ENCODE measurements around the gene INO80B. TPM values are rescaled to one million over a fixed set of nuclear protein-coding genes. Genes with fewer than 3 reads are reported as not detected.
"Not testable (repeated sequence)": the region's sequence is repeated elsewhere in the genome, so short reads cannot be mapped to it uniquely, and the experiment has no call there.

Gene INO80B
- total RNA-seq, 1 donor from 2014 or later = 18.5 TPM

- H3K27me3 Mint-ChIP-seq (ENCODE audit: unreplicated experiment) = peaks cover 9% of the 10 kb centered on the region
- H3K27ac Mint-ChIP-seq (ENCODE audit: unreplicated experiment) = peak within 1 kb of the TSS; percentile 98
- TF ChIP-seq CTCF (IDR thresholded peaks at IDR 0.05; ENCODE audit: partially characterized antibody, unreplicated experiment) = no peak
- DNase-seq = peak; percentile 49
- peaks cover 26% of the 10 kb centered on the region for H3K4me1 Mint-ChIP-seq (ENCODE audit: low read depth, unreplicated experiment)
- H3K36me3 Mint-ChIP-seq (ENCODE audit: unreplicated experiment) = no peaks in the 10 kb centered on the region
- peaks cover 11% of the 10 kb centered on the region for H3K9me3 Mint-ChIP-seq (ENCODE audit: unreplicated experiment)
- peak within 1 kb of the TSS; percentile 95 for H3K4me3 Mint-ChIP-seq (ENCODE audit: unreplicated experiment)
These were observed 13.0 kb upstream of the INO80B start, which contains the start of gene RTKN for GRCh38 chr2:74441690-74442482. Gene RTKN (minus strand): TSS chr2:74441937. CDS start chr2:74441816, 121 bp downstream.

DNA sequence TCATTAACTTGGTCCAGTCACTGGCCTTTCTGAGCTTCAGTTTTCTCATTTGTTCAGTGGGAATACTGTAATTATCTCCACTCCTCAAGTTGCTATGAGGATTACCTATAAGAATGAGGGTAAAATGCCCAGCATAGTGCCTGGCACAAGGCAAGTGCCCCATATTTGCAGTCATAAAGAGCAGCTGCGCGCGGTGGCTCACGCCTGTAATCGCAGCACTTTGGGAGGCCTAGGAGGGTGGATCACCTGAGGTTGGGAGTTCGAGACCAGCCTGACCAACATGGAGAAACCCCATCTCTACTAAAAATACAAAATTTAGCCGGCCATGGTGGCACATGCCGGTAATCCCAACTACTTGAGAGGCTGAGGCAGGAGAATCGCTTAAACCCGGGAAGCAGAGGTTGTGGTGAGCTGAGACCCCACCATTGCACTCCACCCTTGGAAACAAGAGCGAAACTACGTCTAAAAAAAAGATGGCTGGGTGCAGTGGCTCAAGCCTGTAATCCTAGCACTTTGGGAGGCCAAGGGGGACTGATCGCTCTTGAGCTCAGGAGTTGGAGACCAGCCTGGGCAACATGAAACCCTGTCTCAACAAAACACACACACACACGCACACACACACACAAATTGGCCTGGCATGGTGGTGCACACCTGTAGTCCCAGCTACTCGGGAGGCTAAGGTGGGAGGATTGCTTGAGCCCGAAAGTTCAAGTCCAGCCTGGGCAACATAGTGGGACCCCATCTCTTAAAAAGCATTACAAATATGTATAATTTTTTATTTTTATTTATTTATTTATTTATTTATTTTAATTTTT, 12.2 kb upstream of the INO80B start:
- peaks cover 20% of the 10 kb centered on the region for H3K4me1 Mint-ChIP-seq (ENCODE audit: low read depth, unreplicated experiment)
- H3K36me3 Mint-ChIP-seq (ENCODE audit: unreplicated experiment); H3K9me3 Mint-ChIP-seq (ENCODE audit: unreplicated experiment); DNase-seq; H3K27me3 Mint-ChIP-seq (ENCODE audit: unreplicated experiment): not testable (repeated sequence)
- peak overlapping the region; percentile 89 for H3K4me3 Mint-ChIP-seq (ENCODE audit: unreplicated experiment)
- peak overlapping the region; percentile 88 for H3K27ac Mint-ChIP-seq (ENCODE audit: unreplicated experiment)

DNA sequence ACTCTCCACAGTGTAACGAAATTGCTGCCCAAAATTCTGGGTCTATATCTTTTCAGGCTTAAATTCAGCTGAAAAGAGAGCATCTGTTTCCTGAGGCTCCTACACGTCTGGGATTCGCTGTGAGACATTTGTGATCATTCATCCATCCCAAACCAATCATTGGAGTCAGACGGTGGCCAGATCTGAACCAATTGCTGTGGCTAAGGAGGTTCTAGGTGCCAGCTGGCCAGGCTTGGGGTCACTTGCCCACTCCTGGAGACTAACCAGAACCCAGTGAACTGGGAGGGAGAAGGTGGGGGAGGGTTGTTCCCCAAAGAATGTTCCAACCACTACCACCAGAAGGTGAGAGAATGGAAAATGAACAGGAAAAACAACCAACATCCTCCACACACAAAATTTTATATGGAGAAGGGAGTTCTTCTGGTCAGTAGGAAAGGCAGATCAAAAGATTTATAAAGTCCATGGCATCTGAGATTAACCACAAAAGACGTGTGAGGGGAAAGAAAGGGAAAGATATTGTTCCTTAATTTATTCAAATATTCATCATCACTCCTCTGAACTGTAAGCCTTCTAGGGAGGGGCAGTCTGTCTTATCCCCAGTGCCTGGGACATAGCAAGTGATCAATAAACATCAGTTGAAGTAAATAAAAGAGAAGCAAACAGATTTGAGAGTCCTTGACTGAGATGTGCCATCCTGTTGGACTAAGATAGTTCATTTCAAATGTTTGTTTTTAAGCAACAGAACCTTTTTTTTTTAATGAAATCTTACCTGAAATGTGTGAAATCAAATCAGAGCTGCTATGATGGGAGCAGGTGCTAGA, 10.2 kb upstream of the INO80B start:
- Mint-ChIP-seq H3K9me3 (ENCODE audit: unreplicated experiment) (peaks cover 4% of the 10 kb centered on the region), H3K4me3 (ENCODE audit: unreplicated experiment) (peak overlapping the region; percentile 20), H3K36me3 (ENCODE audit: unreplicated experiment) (no peaks in the 10 kb centered on the region), H3K27me3 (ENCODE audit: unreplicated experiment) (peaks cover 5% of the 10 kb centered on the region), H3K27ac (ENCODE audit: unreplicated experiment) (no peak overlapping the region), H3K4me1 (ENCODE audit: low read depth, unreplicated experiment) (peaks cover 3% of the 10 kb centered on the region)
- no peak for DNase-seq
- no peak for TF ChIP-seq CTCF (IDR thresholded peaks at IDR 0.05; ENCODE audit: partially characterized antibody, unreplicated experiment)

DNA sequence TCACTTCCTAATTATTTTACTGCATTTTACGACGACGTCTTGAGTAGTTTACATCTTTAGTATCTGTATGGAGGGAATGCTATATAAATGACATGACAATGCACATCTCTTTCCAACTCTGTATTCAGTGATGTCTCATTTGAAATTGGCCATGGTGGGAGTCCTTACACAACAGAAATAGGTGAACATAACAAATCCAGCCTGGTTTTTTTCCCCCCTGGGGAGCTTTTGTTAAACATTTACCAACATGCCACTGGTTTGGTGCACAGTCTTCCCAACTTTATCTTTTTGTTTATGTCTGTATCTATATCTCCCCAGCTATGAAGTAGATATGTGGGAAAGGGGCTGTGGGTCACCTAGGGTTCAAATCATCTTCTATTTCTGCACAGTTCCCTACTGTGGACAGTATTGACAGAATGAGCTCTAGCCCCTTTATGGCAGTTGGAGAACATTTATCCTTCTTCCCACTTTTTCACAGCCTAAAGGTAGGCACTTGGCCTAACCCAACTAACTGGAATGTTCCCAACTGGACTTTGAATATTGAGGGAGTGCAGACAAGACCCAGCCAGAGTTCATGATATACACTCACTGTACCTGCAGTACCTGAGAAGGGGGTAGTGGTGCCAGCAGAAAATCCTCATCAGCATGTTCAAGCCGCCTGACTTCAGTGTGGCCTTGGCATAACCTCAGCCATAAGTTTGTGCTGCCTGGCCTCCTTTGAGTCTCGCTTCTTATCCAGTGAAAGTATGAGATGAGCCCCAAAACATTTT, 7.5 kb upstream of the INO80B start:
- Mint-ChIP-seq H3K4me1 (ENCODE audit: low read depth, unreplicated experiment) (peaks cover 3% of the 10 kb centered on the region), H3K27me3 (ENCODE audit: unreplicated experiment) (peaks cover 1% of the 10 kb centered on the region), H3K36me3 (ENCODE audit: unreplicated experiment) (no peaks in the 10 kb centered on the region), H3K9me3 (ENCODE audit: unreplicated experiment) (peaks cover 3% of the 10 kb centered on the region), H3K27ac (ENCODE audit: unreplicated experiment) (no peak overlapping the region), H3K4me3 (ENCODE audit: unreplicated experiment) (no peak overlapping the region)
- TF ChIP-seq CTCF (IDR thresholded peaks at IDR 0.05; ENCODE audit: partially characterized antibody, unreplicated experiment) = no peak
- DNase-seq = no peak

Measured in glutamatergic neuron (in vitro differentiated cells).